Prostate gland (tissue), 2 donors: ENCODE results near the gene STK11. TPM values are rescaled to one million over a fixed set of nuclear protein-coding genes. Genes with fewer than 3 reads are reported as not detected.

Experiments used
- DNase-seq: peaks from one replicate; pipeline ENCODE4 v3.0.0-alpha.2; 2019; ENCODE audit warnings: low spot score
- H3K27ac ChIP-seq, 2 donors: fragments of 200-600 bp; sonication (generic); 2 replicates each; pipeline ENCODE4 v1.5.1; 2017 to 2019
- H3K27me3 ChIP-seq: fragments of 200-600 bp; sonication (generic); replicated peaks from 2 replicates; pipeline ENCODE4 v1.5.1; 2019; ENCODE audit not compliant: insufficient read depth
- H3K36me3 ChIP-seq, 2 donors: fragments of 200-600 bp; sonication (generic); 1 replicate in 1 of 2; 2 replicates in 1 of 2; pipeline versions ENCODE4 v1.5.1 to v1.8.1; 2017 to 2019
- H3K4me1 ChIP-seq: fragments of 200-600 bp; sonication (generic); replicated peaks from 2 replicates; pipeline ENCODE4 v1.5.1; 2019
- H3K4me3 ChIP-seq, 2 donors: fragments of 200-600 bp; sonication (generic); 2 replicates each; pipeline ENCODE4 v1.5.1; 2017 to 2019
- H3K9me3 ChIP-seq: fragments of 200-600 bp; sonication (generic); 2 replicates; pipeline ENCODE4 v1.5.1; 2017
- POLR2A ChIP-seq: fragments of 450-650 bp; IDR thresholded peaks from one replicate; pipeline ENCODE4 v1.6.1; 2016; ENCODE audit warnings: antibody characterized with exemption, mild to moderate bottlenecking
- POLR2AphosphoS5 ChIP-seq: sonication (generic); formaldehyde crosslinking; IDR thresholded peaks from one replicate; pipeline ENCODE4 v1.6.1; 2017; ENCODE audit warnings: antibody characterized with exemption
- WGBS: methylation state at CpG from one replicate; pipeline ENCODE4 v1.1.5; 2018; 5-methylcytosine and 5-hydroxymethylcytosine counted together
- intact Hi-C: fragments of 100-400 bp; cut with DNase I; formaldehyde crosslinking; loops from one replicate; pipeline ENCODE4 v1.14.2; 2022
- total RNA-seq, 2 donors: library from RNA; depleted of rRNA; stranded (reverse); fragments of >200 nt; gene quantifications; one replicate each; pipeline ENCODE4 v1.1.0, GENCODE V29; 2016
- TF ChIP-seq, protein P1 (sequence below), 4 experiments: fragments of 200-600 bp in 2 of 4; fragments of 450-650 bp in 2 of 4; sonication (generic) in 2 of 4; IDR thresholded peaks; 1 replicate in 3 of 4; 2 replicates in 1 of 4; pipeline ENCODE4 v1.5.1; 2016 to 2019; ENCODE audit warnings: antibody characterized with exemption in 4 of 4, mild to moderate bottlenecking in 2 of 4, moderate library complexity in 2 of 4

The STK11 gene
- total RNA-seq, 2 donors from 2014 or later: 75.1 to 157 TPM

DNA sequence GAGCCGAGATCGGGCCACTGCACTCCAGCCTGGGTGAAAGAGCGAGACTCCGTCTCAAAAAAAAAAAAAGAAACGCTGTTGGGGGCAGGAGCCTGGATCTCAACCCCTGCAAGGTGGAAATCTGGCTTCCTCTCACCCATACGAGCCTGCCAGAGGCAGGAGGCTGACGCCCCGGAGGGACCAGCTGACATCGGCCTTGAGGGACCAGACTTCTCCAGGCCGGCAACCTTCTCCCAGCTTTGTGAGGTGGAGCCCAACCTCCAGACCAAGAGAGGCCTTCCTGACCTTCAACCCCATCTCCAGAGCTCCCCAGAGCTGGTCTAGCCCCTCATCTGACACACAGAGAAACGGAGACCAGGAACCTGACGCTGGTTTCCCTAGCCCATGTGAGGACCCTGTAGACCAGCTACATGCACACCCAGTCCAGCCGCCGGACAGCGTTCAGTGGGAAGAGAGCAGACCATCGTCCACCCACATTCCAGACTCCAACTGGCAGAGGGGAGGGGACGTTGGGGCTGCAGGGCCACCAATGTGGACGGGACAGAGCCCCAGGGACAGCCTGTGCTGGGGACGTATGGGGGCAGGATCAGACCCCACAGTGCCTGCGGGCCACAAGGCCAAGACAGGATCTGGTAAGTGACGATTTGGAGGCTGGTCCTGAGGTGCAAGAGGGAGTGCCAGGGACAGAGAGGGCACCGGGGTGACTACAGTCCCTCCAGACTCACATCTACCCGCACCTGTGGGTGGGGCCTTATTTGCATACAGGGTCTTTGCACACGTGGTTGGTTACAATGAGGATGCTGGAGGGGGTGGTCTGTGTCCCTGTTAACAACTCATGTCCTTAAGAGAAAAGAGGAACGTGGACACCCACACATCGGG lies 42.9 kb upstream of the STK11 start:
- Histone ChIP-seq H3K36me3 (no peaks in the 10 kb centered on the region), H3K27ac (no peak overlapping the region), H3K27me3 (no peaks in the 10 kb centered on the region), H3K9me3 (no peaks in the 10 kb centered on the region), H3K4me1 (no peaks in the 10 kb centered on the region), H3K4me3 (no peak overlapping the region)
- intact Hi-C loops: no loop called here
- no peak for DNase-seq
- 80% methylated on average over 26 of the region's 26 CpGs for WGBS
- TF ChIP-seq POLR2AphosphoS5 (no peak), POLR2A (no peak)
- TF ChIP-seq, protein P1, sequence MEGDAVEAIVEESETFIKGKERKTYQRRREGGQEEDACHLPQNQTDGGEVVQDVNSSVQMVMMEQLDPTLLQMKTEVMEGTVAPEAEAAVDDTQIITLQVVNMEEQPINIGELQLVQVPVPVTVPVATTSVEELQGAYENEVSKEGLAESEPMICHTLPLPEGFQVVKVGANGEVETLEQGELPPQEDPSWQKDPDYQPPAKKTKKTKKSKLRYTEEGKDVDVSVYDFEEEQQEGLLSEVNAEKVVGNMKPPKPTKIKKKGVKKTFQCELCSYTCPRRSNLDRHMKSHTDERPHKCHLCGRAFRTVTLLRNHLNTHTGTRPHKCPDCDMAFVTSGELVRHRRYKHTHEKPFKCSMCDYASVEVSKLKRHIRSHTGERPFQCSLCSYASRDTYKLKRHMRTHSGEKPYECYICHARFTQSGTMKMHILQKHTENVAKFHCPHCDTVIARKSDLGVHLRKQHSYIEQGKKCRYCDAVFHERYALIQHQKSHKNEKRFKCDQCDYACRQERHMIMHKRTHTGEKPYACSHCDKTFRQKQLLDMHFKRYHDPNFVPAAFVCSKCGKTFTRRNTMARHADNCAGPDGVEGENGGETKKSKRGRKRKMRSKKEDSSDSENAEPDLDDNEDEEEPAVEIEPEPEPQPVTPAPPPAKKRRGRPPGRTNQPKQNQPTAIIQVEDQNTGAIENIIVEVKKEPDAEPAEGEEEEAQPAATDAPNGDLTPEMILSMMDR (IDR thresholded peaks at IDR 0.05): no peak

DNA sequence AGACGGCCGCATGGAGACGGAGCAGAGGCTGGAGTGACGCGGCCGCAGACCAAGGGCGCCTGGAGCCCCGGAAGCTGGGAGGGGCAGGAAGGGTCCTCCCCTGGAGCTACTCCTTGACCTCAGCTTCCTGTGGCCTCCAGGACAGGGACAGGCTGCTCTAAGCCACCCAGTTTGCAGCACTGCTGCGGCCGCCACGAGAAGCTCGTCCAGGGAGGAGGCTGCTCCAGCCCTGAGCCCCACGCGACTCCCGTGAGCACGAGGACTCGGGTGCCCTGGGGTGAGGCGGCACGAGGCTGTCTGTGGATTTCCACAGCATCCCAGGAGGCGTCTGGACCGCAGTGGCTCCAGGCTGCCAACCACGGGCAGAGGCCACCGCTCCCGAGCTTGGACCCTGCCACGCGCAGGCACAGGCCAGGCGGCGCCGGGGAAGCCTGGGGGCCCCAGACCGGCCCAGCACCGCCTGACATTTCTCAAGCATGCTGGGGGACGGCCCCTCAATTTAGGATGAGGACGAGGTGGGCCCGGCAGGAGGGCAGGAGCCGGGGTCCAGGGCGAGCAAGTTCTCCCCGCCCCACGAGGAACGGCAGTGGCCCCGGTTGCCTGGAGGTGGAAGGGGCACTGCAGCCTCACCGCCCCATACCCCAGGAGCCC lies 42.2 kb upstream of the STK11 start:
- no peaks in the 10 kb centered on the region for H3K4me1 ChIP-seq
- 86% methylated on average over 29 of the region's 41 CpGs for WGBS
- no peak for TF ChIP-seq POLR2AphosphoS5
- no peak for TF ChIP-seq POLR2A
- TF ChIP-seq, protein P1 (IDR thresholded peaks at IDR 0.05): no peak
- H3K27ac ChIP-seq: no peak overlapping the region
- intact Hi-C loops: no loop called here
- no peaks in the 10 kb centered on the region for H3K27me3 ChIP-seq
- H3K9me3 ChIP-seq: no peaks in the 10 kb centered on the region
- H3K4me3 ChIP-seq: no peak overlapping the region
- H3K36me3 ChIP-seq: no peaks in the 10 kb centered on the region
- DNase-seq: no peak

DNA sequence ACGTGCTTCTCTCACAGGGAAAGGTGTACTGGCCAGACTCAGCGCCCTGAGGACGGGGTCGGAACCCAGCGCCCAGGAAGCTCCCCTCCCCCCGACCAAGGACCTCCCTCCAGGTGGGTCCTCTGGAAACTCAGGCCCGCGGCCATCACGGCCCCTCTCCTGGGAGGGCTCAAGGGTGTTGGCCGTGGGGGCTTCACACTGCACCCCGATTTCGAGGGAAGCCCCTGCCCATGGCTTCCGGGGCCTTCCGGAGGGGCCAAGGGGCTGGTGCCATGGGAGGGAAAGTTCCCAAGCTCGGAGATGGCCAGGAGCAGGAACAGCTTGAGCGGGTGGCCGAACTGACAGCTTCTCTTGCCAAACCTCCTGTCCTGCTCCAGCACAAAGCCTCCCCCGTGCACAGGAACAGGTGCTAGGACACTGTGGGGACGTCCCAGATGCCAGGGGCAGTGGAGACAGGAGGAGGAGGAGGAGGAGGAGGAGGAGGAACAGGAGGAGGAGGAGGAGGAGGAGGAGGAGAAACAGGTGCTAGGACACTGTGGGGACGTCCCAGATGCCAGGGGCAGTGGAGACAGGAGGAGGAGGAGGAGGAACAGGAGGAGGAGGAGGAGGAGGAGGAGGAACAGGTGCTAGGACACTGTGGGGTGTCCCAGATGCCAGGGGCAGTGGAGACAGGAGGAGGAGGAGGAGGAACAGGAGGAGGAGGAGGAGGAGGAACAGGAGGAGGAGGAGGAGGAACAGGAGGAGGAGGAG lies 41.5 kb upstream of the STK11 start:
- intact Hi-C loops: no loop called here
- Histone ChIP-seq H3K36me3 (no peaks in the 10 kb centered on the region), H3K27me3 (no peaks in the 10 kb centered on the region), H3K4me1 (no peaks in the 10 kb centered on the region), H3K27ac (no peak overlapping the region), H3K4me3 (no peak overlapping the region), H3K9me3 (no peaks in the 10 kb centered on the region)
- TF ChIP-seq POLR2A: no peak
- TF ChIP-seq, protein P1 (IDR thresholded peaks at IDR 0.05): no peak
- TF ChIP-seq POLR2AphosphoS5: no peak
- WGBS: 72% methylated on average over 20 of the region's 20 CpGs
- DNase-seq: no peak

DNA sequence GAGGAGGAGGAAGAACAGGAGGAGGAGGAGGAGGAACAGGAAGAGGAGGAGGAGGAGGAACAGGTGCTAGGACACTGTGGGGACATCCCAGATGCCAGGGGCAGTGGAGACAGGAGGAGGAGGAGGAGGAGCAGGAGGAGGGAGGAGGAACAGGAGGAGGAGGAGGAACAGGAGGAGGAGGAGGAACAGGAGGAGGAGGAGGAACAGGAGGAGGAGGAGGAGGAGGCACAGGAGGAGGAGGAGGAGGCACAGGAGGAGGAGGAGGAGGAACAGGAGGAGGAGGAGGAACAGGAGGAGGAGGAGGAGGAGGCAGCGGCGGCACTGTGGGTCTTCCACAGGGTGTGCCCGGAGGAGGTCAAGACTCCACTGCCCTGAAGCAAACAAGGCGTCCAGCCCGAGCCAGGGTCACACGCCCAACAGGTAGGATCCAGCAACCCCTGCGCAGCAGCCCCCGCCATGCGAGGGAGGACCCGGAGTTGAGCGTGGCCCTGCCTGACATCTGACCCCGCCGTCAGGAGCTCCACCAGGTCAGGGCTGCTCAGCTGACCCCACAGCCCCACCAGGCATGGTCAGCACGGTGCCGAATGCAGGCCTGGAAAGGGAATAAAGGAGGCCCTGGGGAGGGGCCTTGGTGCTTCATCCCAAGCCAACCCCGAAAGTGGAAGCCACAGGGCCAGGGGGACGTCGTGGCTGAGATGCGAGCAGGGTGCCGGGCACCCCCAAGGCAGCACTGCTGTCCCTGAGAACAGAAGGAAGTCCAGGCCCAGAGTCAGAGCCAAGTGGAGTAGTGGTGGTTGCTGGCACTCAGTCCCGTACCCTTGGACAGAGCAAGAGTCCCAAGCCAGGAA lies 40.7 kb upstream of the STK11 start:
- intact Hi-C loops: no loop called here
- DNase-seq: no peak
- H3K4me1 ChIP-seq: peaks cover 1% of the 10 kb centered on the region

More for the DNA sequence above, 40.7 kb upstream of the STK11 start:
- TF ChIP-seq POLR2AphosphoS5: no peak
- WGBS: 85% methylated on average over 19 of the region's 21 CpGs
- no peaks in the 10 kb centered on the region for H3K27me3 ChIP-seq
- H3K36me3 ChIP-seq: no peaks in the 10 kb centered on the region
- H3K27ac ChIP-seq: no peak overlapping the region
- no peaks in the 10 kb centered on the region for H3K9me3 ChIP-seq
- no peak overlapping the region for H3K4me3 ChIP-seq
